Upper lobe of left lung (tissue), 6 donors: ENCODE results near the gene OXNAD1. TPM values are rescaled to one million over a fixed set of nuclear protein-coding genes. Genes with fewer than 3 reads are reported as not detected.

Experiments
- ATAC-seq, 2 donors: fragments of 200-7000 bp; cut with Tn5 transposase; one replicate each; pipeline ENCODE4 v1.9.1; 2022; ENCODE audit warnings: mild to moderate bottlenecking in 2 of 2, moderate library complexity in 2 of 2; ENCODE audit not compliant: low FRiP score in 2 of 2
- DNase-seq, 2 donors: peaks; one replicate each; pipeline ENCODE4 v3.0.0-alpha.2; 2019 to 2020
- H3K27ac ChIP-seq, 4 donors: fragments of 200-600 bp; sonication (generic); one replicate each; pipeline ENCODE4 v1.5.1; 2016 to 2019
- H3K27me3 ChIP-seq, 4 donors: fragments of 200-600 bp; sonication (generic); one replicate each; pipeline ENCODE4 v1.5.1; 2017 to 2019
- H3K36me3 ChIP-seq, 4 donors: fragments of 200-600 bp; sonication (generic); one replicate each; pipeline ENCODE4 v1.5.1; 2016 to 2019
- H3K4me1 ChIP-seq, 4 donors: fragments of 200-600 bp; sonication (generic); one replicate each; pipeline ENCODE4 v1.5.1; 2018 to 2019
- H3K4me3 ChIP-seq, 4 donors: fragments of 200-600 bp; sonication (generic); one replicate each; pipeline ENCODE4 v1.5.1; 2017 to 2019; ENCODE audit warnings: mild to moderate bottlenecking in 2 of 4, moderate library complexity in 1 of 4
- H3K9me3 ChIP-seq, 4 donors: fragments of 200-600 bp; sonication (generic); one replicate each; pipeline ENCODE4 v1.5.1; 2018 to 2019
- CTCF ChIP-seq, 6 experiments: fragments of 450-650 bp in 4 of 6; fragments of 200-600 bp in 2 of 6; sonication (generic) in 2 of 6; IDR thresholded peaks; one replicate each; pipeline ENCODE4 v1.5.1; 2016 to 2019; ENCODE audit warnings: antibody characterized with exemption in 6 of 6
- EP300 ChIP-seq, 4 donors: sonication (generic); formaldehyde crosslinking; IDR thresholded peaks; one replicate each; pipeline ENCODE4 v1.5.1; 2017; ENCODE audit warnings: antibody characterized with exemption in 4 of 4, control low read depth in 2 of 4
- POLR2A ChIP-seq, 4 donors: fragments of 450-650 bp; IDR thresholded peaks; one replicate each; pipeline ENCODE4 v1.5.1; 2016 to 2017; ENCODE audit warnings: antibody characterized with exemption in 4 of 4, mild to moderate bottlenecking in 2 of 4
- POLR2AphosphoS5 ChIP-seq, 2 donors: sonication (generic); formaldehyde crosslinking; IDR thresholded peaks; one replicate each; pipeline ENCODE4 v1.5.1; 2017; ENCODE audit warnings: antibody characterized with exemption in 2 of 2
- whole genome bisulfite sequencing, 2 donors: methylation state at CpG; one replicate each; pipeline ENCODE4 v1.1.5; 2017 to 2018; 5-methylcytosine and 5-hydroxymethylcytosine counted together
- total RNA-seq, 6 donors: library from RNA; depleted of rRNA in 4 of 6; stranded (reverse); fragments of >200 nt in 4 of 6; gene quantifications; one replicate each; pipeline versions ENCODE4 v1.1.0 to v1.2.1, GENCODE V29; 2016 to 2021
- donor health status: DM: no; HTN: no; CAD: no; lungs with moderate emphysema.
- donor health status: DM: no; HTN: yes; CAD: no; lungs with severe emphysema.

Gene OXNAD1
- total RNA-seq, 6 donors from 2014 or later: 7.2 to 20.9 (median 11.0) TPM

GRCh38 chr3:16302082-16302631 is 37.1 kb downstream of the OXNAD1 start:
- Histone ChIP-seq H3K36me3 (peaks cover 0 to 3% (median 0%) of the 10 kb centered on the region in 4 donors), H3K4me1 (peaks cover 0 to 30% (median 17%) of the 10 kb centered on the region in 4 donors), H3K27ac (peak overlapping the region in 2 of 4 donors; percentile 66 to 70), H3K27me3 (no peaks in the 10 kb centered on the region), H3K4me3 (no peak overlapping the region), H3K9me3 (no peaks in the 10 kb centered on the region)
- ATAC-seq (no peak), DNase-seq (no peak)
- TF ChIP-seq POLR2AphosphoS5 (IDR thresholded peaks at IDR 0.05): no peak
- no peak for TF ChIP-seq POLR2A (IDR thresholded peaks at IDR 0.05)
- TF ChIP-seq EP300 (IDR thresholded peaks at IDR 0.05): no peak
- TF ChIP-seq CTCF (IDR thresholded peaks at IDR 0.05): no peak
- WGBS, 2 donors: 71 to 75% methylated on average over 6 of the region's 6 CpGs

- WGBS, 2 donors: 60 to 68% methylated on average over 2 of the region's 2 CpGs
- ATAC-seq: no peak
- H3K36me3 ChIP-seq: peaks cover 0 to 3% (median 0%) of the 10 kb centered on the region in 4 donors
- no peak overlapping the region for H3K4me3 ChIP-seq
- TF ChIP-seq POLR2AphosphoS5 (IDR thresholded peaks at IDR 0.05) (no peak), EP300 (IDR thresholded peaks at IDR 0.05) (no peak)
- H3K27ac ChIP-seq: no peak overlapping the region
- DNase-seq: no peak
- no peaks in the 10 kb centered on the region for H3K9me3 ChIP-seq
- peaks cover 0 to 30% (median 17%) of the 10 kb centered on the region in 4 donors for H3K4me1 ChIP-seq
- no peaks in the 10 kb centered on the region for H3K27me3 ChIP-seq
Observed at GRCh38 chr3:16303037-16303575, 38.1 kb downstream of the OXNAD1 start.

- H3K36me3 ChIP-seq: peaks cover 0 to 3% (median 0%) of the 10 kb centered on the region in 4 donors
- peaks cover 0 to 30% (median 17%) of the 10 kb centered on the region in 4 donors for H3K4me1 ChIP-seq
- no peaks in the 10 kb centered on the region for H3K27me3 ChIP-seq
- WGBS, 2 donors: 81 to 83% methylated on average over 2 of the region's 2 CpGs
- no peak overlapping the region for H3K4me3 ChIP-seq
- no peaks in the 10 kb centered on the region for H3K9me3 ChIP-seq
- H3K27ac ChIP-seq: peak overlapping the region in 1 of 4 donors; percentile 4
- ATAC-seq: no peak
- no peak for DNase-seq
- no peak for TF ChIP-seq CTCF (IDR thresholded peaks at IDR 0.05)
Observed at GRCh38 chr3:16304061-16305010, 39.3 kb downstream of the OXNAD1 start.

GRCh38 chr3:16305111-16305541 is 40.1 kb downstream of the OXNAD1 start:
- H3K36me3 ChIP-seq: peaks cover 0 to 4% (median 0%) of the 10 kb centered on the region in 4 donors
- peak overlapping the region in 1 of 4 donors; percentile 4 for H3K27ac ChIP-seq
- no peak for TF ChIP-seq CTCF (IDR thresholded peaks at IDR 0.05)
- no peak for TF ChIP-seq POLR2A (IDR thresholded peaks at IDR 0.05)
- WGBS, 2 donors: 79 to 97% methylated on average over 7 of the region's 7 CpGs
- H3K4me1 ChIP-seq: peaks cover 0 to 30% (median 17%) of the 10 kb centered on the region in 4 donors
- no peak overlapping the region for H3K4me3 ChIP-seq
- no peaks in the 10 kb centered on the region for H3K9me3 ChIP-seq
- ATAC-seq (no peak), DNase-seq (no peak)
- H3K27me3 ChIP-seq: no peaks in the 10 kb centered on the region

- WGBS, 2 donors: 86 to 89% methylated on average over 5 of the region's 5 CpGs
- Histone ChIP-seq H3K9me3 (no peaks in the 10 kb centered on the region), H3K27me3 (no peaks in the 10 kb centered on the region), H3K4me1 (peaks cover 0 to 13% (median 5%) of the 10 kb centered on the region in 4 donors), H3K4me3 (no peak overlapping the region), H3K27ac (no peak overlapping the region), H3K36me3 (peaks cover 0 to 11% (median 0%) of the 10 kb centered on the region in 4 donors)
- ATAC-seq (no peak), DNase-seq (no peak)
- no peak for TF ChIP-seq POLR2AphosphoS5 (IDR thresholded peaks at IDR 0.05)
Observed at GRCh38 chr3:16307832-16308531, 43.0 kb downstream of the OXNAD1 start.
